ENCODE data around the gene C19orf73. TPM values are rescaled to one million over a fixed set of nuclear protein-coding genes. Genes with fewer than 3 reads are reported as not detected.

C19orf73 gene, protein sequence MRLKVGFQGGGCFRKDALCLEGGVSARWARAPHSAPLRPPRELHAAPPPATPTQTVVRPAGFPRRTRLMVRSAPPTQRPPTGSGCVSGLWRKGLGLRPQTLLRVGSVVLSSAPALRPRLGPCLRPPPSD
- 1 to 10 TPM; 1.5 to 2.9 (median 2.6) TPM for total RNA-seq

GRCh38 chr19:49118565-49119410, at the start of gene C19orf73:
Gene C19orf73, minus strand, starts transcription at chr19:49119143. Its CDS starts 121 bp downstream, at chr19:49119022.
- ATAC-seq (peak; percentile 79 to 83), DNase-seq (peak; percentile 97)
- H3K4me3 Mint-ChIP-seq = peak within 1 kb of the TSS; percentile 81
- no peaks in the 10 kb centered on the region for H3K36me3 Mint-ChIP-seq (ENCODE audit: insufficient read depth)
- peaks cover 35% of the 10 kb centered on the region for H3K4me1 Mint-ChIP-seq (ENCODE audit: low read depth)
- H3K9me3 Mint-ChIP-seq = no peaks in the 10 kb centered on the region
- peaks cover 4% of the 10 kb centered on the region for H3K27me3 Mint-ChIP-seq (ENCODE audit: low read depth)

DNA sequence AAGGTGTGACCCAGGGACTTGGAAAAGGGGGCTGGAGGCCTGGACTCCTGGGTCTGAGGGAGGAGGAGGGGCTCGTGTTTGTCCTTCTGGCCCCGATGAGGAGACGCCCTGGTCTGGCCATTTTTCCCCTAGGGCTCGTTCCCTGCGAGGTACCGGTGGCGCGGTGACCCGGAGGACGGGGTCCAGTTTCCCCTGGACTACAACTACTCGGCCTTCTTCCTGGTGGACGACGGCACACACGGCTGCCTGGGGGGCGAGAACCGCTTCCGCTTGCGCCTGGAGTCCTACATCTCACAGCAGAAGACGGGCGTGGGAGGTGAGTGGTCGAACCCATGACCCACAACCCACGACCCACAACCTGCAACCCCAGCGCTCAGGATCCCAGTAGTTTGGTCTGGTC, 49.5 kb upstream of the C19orf73 start:
- ATAC-seq (no peak), DNase-seq (no peak)
- Mint-ChIP-seq H3K27me3 (ENCODE audit: low read depth) (peaks cover 8% of the 10 kb centered on the region), H3K36me3 (ENCODE audit: insufficient read depth) (no peaks in the 10 kb centered on the region), H3K4me1 (ENCODE audit: low read depth) (no peaks in the 10 kb centered on the region), H3K4me3 (no peak overlapping the region), H3K9me3 (no peaks in the 10 kb centered on the region)

GRCh38 chr19:49167857-49168409, 49.0 kb upstream of the C19orf73 start:
- Mint-ChIP-seq H3K4me1 (ENCODE audit: low read depth) (no peaks in the 10 kb centered on the region), H3K9me3 (no peaks in the 10 kb centered on the region), H3K36me3 (ENCODE audit: insufficient read depth) (no peaks in the 10 kb centered on the region), H3K4me3 (no peak overlapping the region), H3K27me3 (ENCODE audit: low read depth) (peaks cover 8% of the 10 kb centered on the region)
- ATAC-seq = no peak
- no peak for DNase-seq

DNA sequence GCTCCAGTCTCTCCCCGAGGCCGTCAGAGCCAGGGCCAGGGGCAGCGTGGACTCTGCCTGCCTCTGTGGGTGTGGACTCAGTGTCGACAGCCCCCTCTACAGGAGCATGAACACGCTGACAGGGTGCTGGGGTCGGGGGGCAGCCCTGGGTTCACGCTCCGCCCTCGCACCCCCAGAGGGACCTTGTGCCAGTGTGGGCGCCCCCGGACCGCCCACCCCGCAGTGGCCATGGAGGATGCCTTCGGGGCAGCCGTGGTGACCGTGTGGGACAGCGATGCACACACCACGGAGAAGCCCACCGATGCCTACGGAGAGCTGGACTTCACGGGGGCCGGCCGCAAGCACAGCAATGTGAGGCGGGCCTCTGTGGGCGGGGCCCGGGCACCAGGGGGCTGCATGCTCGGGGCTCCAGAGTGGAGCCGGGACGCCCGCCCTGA, 46.9 kb upstream of the C19orf73 start:
- Mint-ChIP-seq H3K4me1 (ENCODE audit: low read depth) (no peaks in the 10 kb centered on the region), H3K27me3 (ENCODE audit: low read depth) (peaks cover 13% of the 10 kb centered on the region), H3K36me3 (ENCODE audit: insufficient read depth) (no peaks in the 10 kb centered on the region), H3K9me3 (no peaks in the 10 kb centered on the region), H3K4me3 (no peak overlapping the region)
- DNase-seq (no peak), ATAC-seq (no peak)

GRCh38 chr19:49165111-49165750, 46.3 kb upstream of the C19orf73 start:
- Mint-ChIP-seq H3K9me3 (no peaks in the 10 kb centered on the region), H3K27me3 (ENCODE audit: low read depth) (peaks cover 20% of the 10 kb centered on the region)

DNA sequence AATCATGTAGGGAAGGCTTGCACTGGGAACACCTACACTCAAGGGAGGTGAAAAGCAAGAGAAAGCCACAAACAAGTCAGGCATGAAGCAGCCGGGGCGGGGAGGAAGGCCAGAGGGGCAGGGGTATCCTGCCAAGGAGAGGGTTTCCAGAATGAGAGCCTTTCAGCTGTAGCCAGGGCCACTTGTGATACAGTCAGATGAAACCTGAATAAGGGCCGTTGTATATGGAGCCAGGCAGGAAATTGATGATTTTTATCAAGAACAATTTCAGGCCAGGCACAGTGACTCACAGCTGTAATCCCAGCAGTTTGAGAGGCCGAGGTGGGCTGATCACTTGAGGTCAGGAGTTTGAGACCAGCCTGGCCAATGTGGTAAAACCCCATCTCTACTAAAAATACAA, 43.0 kb upstream of the C19orf73 start:
- ATAC-seq = no peak

More at GRCh38 chr19:49165111-49165750, 46.3 kb upstream of the C19orf73 start:
- Mint-ChIP-seq H3K36me3 (ENCODE audit: insufficient read depth) (no peaks in the 10 kb centered on the region), H3K4me1 (ENCODE audit: low read depth) (no peaks in the 10 kb centered on the region), H3K4me3 (no peak overlapping the region)
- ATAC-seq (no peak), DNase-seq (no peak)

GRCh38 chr19:49160450-49161189, 41.7 kb upstream of the C19orf73 start:
- H3K4me1 Mint-ChIP-seq (ENCODE audit: low read depth) = peaks cover 6% of the 10 kb centered on the region
- no peak for ATAC-seq
- no peak overlapping the region for H3K4me3 Mint-ChIP-seq
- no peaks in the 10 kb centered on the region for H3K36me3 Mint-ChIP-seq (ENCODE audit: insufficient read depth)
- H3K27me3 Mint-ChIP-seq (ENCODE audit: low read depth) = peaks cover 48% of the 10 kb centered on the region
- no peaks in the 10 kb centered on the region for H3K9me3 Mint-ChIP-seq
- no peak for DNase-seq

More for the DNA sequence above, 43.0 kb upstream of the C19orf73 start:
- Mint-ChIP-seq H3K4me3 (no peak overlapping the region), H3K4me1 (ENCODE audit: low read depth) (peaks cover 6% of the 10 kb centered on the region), H3K9me3 (no peaks in the 10 kb centered on the region), H3K36me3 (ENCODE audit: insufficient read depth) (no peaks in the 10 kb centered on the region), H3K27me3 (ENCODE audit: low read depth) (peaks cover 46% of the 10 kb centered on the region)
- DNase-seq = no peak

DNA sequence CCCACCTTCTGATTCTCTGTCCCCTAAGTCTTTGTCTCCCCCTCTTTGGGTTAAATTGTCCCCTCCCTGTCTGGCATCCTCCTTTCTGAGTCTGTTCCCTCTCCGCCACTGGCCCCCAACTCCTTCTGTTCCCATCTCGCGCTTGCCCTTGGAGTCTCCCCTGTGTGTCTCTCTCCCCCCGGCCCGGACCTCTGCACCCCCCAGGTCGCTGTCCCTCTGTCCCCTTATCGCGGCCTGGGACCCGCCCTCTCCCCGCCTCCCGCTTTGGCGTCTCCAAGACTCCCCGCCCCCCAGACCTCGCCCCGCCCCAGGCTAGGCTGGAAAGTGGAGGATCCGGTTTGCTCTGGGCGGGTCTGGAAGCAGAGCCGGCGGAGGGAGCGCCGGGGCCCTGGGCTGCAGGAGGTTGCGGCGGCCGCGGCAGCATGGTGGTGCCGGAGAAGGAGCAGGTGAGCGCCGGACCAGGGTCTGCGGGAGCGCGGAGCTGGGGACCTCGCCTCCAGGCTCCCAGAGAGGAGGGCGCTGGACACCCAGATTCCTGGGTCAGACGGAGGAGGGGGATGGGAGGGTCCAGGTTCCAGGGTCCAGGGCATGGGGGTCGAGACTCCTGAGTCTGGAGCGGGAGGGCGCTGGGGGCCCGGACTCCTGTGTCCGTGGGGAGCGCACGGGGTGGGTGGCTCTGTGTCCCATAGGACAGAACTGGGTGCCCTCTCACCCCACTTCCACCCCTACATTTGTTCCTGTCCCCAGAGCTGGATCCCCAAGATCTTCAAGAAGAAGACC, 38.7 kb upstream of the C19orf73 start, which contains the start of gene TRPM4:
TRPM4 (plus strand) TSS at position 348 of the 780 bp plus-strand sequence; CDS start at position 423, 75 bp downstream.
- peaks cover 74% of the 10 kb centered on the region for H3K27me3 Mint-ChIP-seq (ENCODE audit: low read depth)
- peaks cover 6% of the 10 kb centered on the region for H3K4me1 Mint-ChIP-seq (ENCODE audit: low read depth)
- peaks cover 5% of the 10 kb centered on the region for H3K9me3 Mint-ChIP-seq
- no peaks in the 10 kb centered on the region for H3K36me3 Mint-ChIP-seq (ENCODE audit: insufficient read depth)
- ATAC-seq (peak; percentile 82 to 85), DNase-seq (peak; percentile 21)
- peak within 1 kb of the TSS; percentile 10 for H3K4me3 Mint-ChIP-seq

DNA sequence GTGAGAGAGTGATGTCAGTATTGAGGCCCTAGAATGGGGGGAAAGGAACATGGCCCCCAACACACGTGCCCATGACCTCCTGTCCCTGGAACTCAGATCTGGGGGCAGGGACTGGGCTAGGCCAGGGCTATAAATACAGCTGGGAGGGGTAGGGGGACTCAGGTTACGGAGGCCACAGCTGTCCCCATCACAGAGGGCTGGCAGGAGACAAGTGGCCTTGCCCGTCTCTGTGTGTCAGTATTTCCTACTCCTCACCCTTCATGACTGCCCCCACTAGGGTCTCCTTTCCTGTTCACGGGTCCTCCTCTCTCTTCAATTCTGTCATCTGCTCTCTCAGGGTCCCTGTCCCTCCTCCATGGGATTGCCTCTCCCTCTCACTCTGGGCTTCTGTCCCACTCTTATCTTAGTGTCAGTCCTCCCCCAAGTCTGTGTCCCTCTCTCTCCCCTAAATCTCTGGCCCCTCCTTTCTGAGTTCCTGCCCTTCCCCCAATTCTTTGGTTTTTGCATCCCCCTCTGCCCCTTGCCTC, 36.9 kb upstream of the C19orf73 start:
- H3K27me3 Mint-ChIP-seq (ENCODE audit: low read depth) = peaks cover 82% of the 10 kb centered on the region
- no peak for ATAC-seq
- peaks cover 13% of the 10 kb centered on the region for H3K4me1 Mint-ChIP-seq (ENCODE audit: low read depth)
- no peak overlapping the region for H3K4me3 Mint-ChIP-seq
- no peak for DNase-seq
- peaks cover 5% of the 10 kb centered on the region for H3K9me3 Mint-ChIP-seq
- H3K36me3 Mint-ChIP-seq (ENCODE audit: insufficient read depth) = no peaks in the 10 kb centered on the region

- Mint-ChIP-seq H3K27me3 (ENCODE audit: low read depth) (peaks cover 77% of the 10 kb centered on the region), H3K4me1 (ENCODE audit: low read depth) (peaks cover 13% of the 10 kb centered on the region), H3K4me3 (no peak within 1 kb of the TSS), H3K9me3 (peaks cover 5% of the 10 kb centered on the region), H3K36me3 (ENCODE audit: insufficient read depth) (no peaks in the 10 kb centered on the region)
- DNase-seq (no peak), ATAC-seq (no peak)
Measured at GRCh38 chr19:49155005-49155819, 36.3 kb upstream of the C19orf73 start, which contains the start of gene HRC. Gene HRC, minus strand, starts transcription at chr19:49155396. Its CDS starts 159 bp downstream, at chr19:49155237.

GRCh38 chr19:49154279-49154678, 35.3 kb upstream of the C19orf73 start:
- peaks cover 5% of the 10 kb centered on the region for H3K9me3 Mint-ChIP-seq
- DNase-seq (no peak), ATAC-seq (no peak)
- H3K4me1 Mint-ChIP-seq (ENCODE audit: low read depth) = peaks cover 20% of the 10 kb centered on the region
- no peaks in the 10 kb centered on the region for H3K36me3 Mint-ChIP-seq (ENCODE audit: insufficient read depth)
- H3K4me3 Mint-ChIP-seq = no peak overlapping the region
- H3K27me3 Mint-ChIP-seq (ENCODE audit: low read depth) = peaks cover 76% of the 10 kb centered on the region

- DNase-seq = no peak
- ATAC-seq = no peak
- H3K4me3 Mint-ChIP-seq = no peak overlapping the region
- peaks cover 5% of the 10 kb centered on the region for H3K9me3 Mint-ChIP-seq
- H3K27me3 Mint-ChIP-seq (ENCODE audit: low read depth) = peaks cover 76% of the 10 kb centered on the region
- H3K4me1 Mint-ChIP-seq (ENCODE audit: low read depth) = peaks cover 22% of the 10 kb centered on the region
- no peaks in the 10 kb centered on the region for H3K36me3 Mint-ChIP-seq (ENCODE audit: insufficient read depth)
Measured at GRCh38 chr19:49153167-49153809, 34.3 kb upstream of the C19orf73 start.
